Measurements from ENCODE around the gene MAGI2. TPM values are rescaled to one million over a fixed set of nuclear protein-coding genes. Genes with fewer than 3 reads are reported as not detected.

MAGI2 gene
- polyA plus RNA-seq, 3 donors = 0.03 to 0.11 TPM; not detected in 1

- Histone ChIP-seq H3K4me1 (ENCODE audit: control insufficient read depth in 1 of 2, insufficient read depth in 2 of 2, low read length in 2 of 2) (no peaks in the 10 kb centered on the region), H4K20me1 (ENCODE audit: insufficient read depth, low read length) (no peaks in the 10 kb centered on the region), H3K4me2 (replicated peaks; ENCODE audit: extremely low read depth, low read length, poor library complexity, severe bottlenecking) (no peak overlapping the region), H3K27ac (ENCODE audit: low read depth in 1 of 2, low read length in 2 of 2) (no peak overlapping the region), H3K9me3 (replicated peaks in 1 of 2; ENCODE audit: control insufficient read depth in 1 of 2, insufficient read depth in 1 of 2, low read length in 2 of 2) (peaks cover 0 to 6% of the 10 kb centered on the region in 2 donors), H3K36me3 (replicated peaks in 1 of 2; ENCODE audit: control insufficient read depth in 1 of 2, insufficient read depth in 2 of 2, low read length in 2 of 2) (no peaks in the 10 kb centered on the region), H2AFZ (ENCODE audit: insufficient read depth, low read depth, low read length, poor library complexity, severe bottlenecking) (no peak overlapping the region), H3K4me3 (replicated peaks in 1 of 3; ENCODE audit: low read depth in 2 of 3, low read length in 3 of 3) (no peak overlapping the region), H3K79me2 (ENCODE audit: insufficient read depth, low read length) (no peaks in the 10 kb centered on the region), H3K9ac (ENCODE audit: insufficient read depth, low read length, poor library complexity, severe bottlenecking) (no peak overlapping the region), H3K27me3 (ENCODE audit: control insufficient read depth in 2 of 2, insufficient read depth in 2 of 2, low read length in 2 of 2) (no peaks in the 10 kb centered on the region)
- Mint-ChIP-seq H3K4me1 (no peaks in the 10 kb centered on the region), H3K36me3 (no peaks in the 10 kb centered on the region), H3K9me3 (peaks cover 0 to 14% (median 4%) of the 10 kb centered on the region in 7 donors), H3K4me3 (no peak overlapping the region), H3K27ac (no peak overlapping the region), H3K27me3 (ENCODE audit: low read depth in 3 of 3) (peaks cover 0 to 1% (median 0%) of the 10 kb centered on the region in 3 donors)
- TF ChIP-seq CTCF (IDR thresholded peaks at IDR 0.05) = no peak
- WGBS (ENCODE audit: insufficient coverage) = no CpG with 5 or more reads among the region's 2 CpGs
- intact Hi-C loops (cut with micrococcal nuclease) = no loop called here
- no peak for DNase-seq
Measured at GRCh38 chr7:78265071-78265470, 1188.4 kb downstream of the MAGI2 start.

GRCh38 chr7:78264105-78264504 is 1189.4 kb downstream of the MAGI2 start:
- H3K27me3 Mint-ChIP-seq (ENCODE audit: low read depth in 3 of 3) = peaks cover 0 to 1% (median 0%) of the 10 kb centered on the region in 3 donors
- H3K4me2 ChIP-seq (replicated peaks; ENCODE audit: extremely low read depth, low read length, poor library complexity, severe bottlenecking) = no peak overlapping the region
- TF ChIP-seq CTCF (IDR thresholded peaks at IDR 0.05) = no peak

More at GRCh38 chr7:78264105-78264504, 1189.4 kb downstream of the MAGI2 start:
- Histone ChIP-seq H3K79me2 (ENCODE audit: insufficient read depth, low read length) (no peaks in the 10 kb centered on the region), H3K9ac (ENCODE audit: insufficient read depth, low read length, poor library complexity, severe bottlenecking) (no peak overlapping the region), H3K36me3 (replicated peaks in 1 of 2; ENCODE audit: control insufficient read depth in 1 of 2, insufficient read depth in 2 of 2, low read length in 2 of 2) (no peaks in the 10 kb centered on the region), H3K9me3 (replicated peaks in 1 of 2; ENCODE audit: control insufficient read depth in 1 of 2, insufficient read depth in 1 of 2, low read length in 2 of 2) (peaks cover 0 to 6% of the 10 kb centered on the region in 2 donors), H3K4me1 (ENCODE audit: control insufficient read depth in 1 of 2, insufficient read depth in 2 of 2, low read length in 2 of 2) (no peaks in the 10 kb centered on the region), H3K27ac (ENCODE audit: low read depth in 1 of 2, low read length in 2 of 2) (no peak overlapping the region), H3K27me3 (ENCODE audit: control insufficient read depth in 2 of 2, insufficient read depth in 2 of 2, low read length in 2 of 2) (no peaks in the 10 kb centered on the region), H3K4me3 (replicated peaks in 1 of 3; ENCODE audit: low read depth in 2 of 3, low read length in 3 of 3) (no peak overlapping the region), H4K20me1 (ENCODE audit: insufficient read depth, low read length) (no peaks in the 10 kb centered on the region), H2AFZ (ENCODE audit: insufficient read depth, low read depth, low read length, poor library complexity, severe bottlenecking) (no peak overlapping the region)
- no peak for DNase-seq
- intact Hi-C loops (cut with micrococcal nuclease) = no loop called here
- H3K4me1 Mint-ChIP-seq = no peaks in the 10 kb centered on the region
- no peak overlapping the region for H3K27ac Mint-ChIP-seq
- whole genome bisulfite sequencing (ENCODE audit: insufficient coverage) = 83% methylated on average over 1 of the region's 1 CpG
- peaks cover 0 to 13% (median 4%) of the 10 kb centered on the region in 7 donors for H3K9me3 Mint-ChIP-seq
- no peaks in the 10 kb centered on the region for H3K36me3 Mint-ChIP-seq
- no peak overlapping the region for H3K4me3 Mint-ChIP-seq

Measured in CD14-positive monocyte (primary cell).